Thymus (tissue), 11 donors: ENCODE results near the gene MID1. TPM values are rescaled to one million over a fixed set of nuclear protein-coding genes. Genes with fewer than 3 reads are reported as not detected.

Experiments
- DNase-seq, 9 donors: peaks; one replicate each; pipeline ENCODE4 v3.0.0-alpha.2; 2013; ENCODE audit warnings: low spot score in 9 of 9, low read depth in 6 of 9, missing footprints in 1 of 9
- H3K27ac ChIP-seq, 2 donors: one replicate each; pipeline ENCODE4 v1.5.1; 2013; ENCODE audit warnings: control low read depth in 1 of 2, low read depth in 1 of 2, low read length in 1 of 2, mild to moderate bottlenecking in 1 of 2, moderate library complexity in 1 of 2
- H3K27me3 ChIP-seq, 2 donors: one replicate each; pipeline ENCODE4 v1.5.1; 2013; ENCODE audit warnings: low read length in 1 of 2; ENCODE audit not compliant: control insufficient read depth in 2 of 2, insufficient read depth in 1 of 2
- H3K36me3 ChIP-seq, 2 donors: one replicate each; pipeline ENCODE4 v1.5.1; 2013; ENCODE audit warnings: low read length in 1 of 2, mild to moderate bottlenecking in 1 of 2, moderate library complexity in 1 of 2; ENCODE audit not compliant: control insufficient read depth in 2 of 2, insufficient read depth in 2 of 2
- H3K4me1 ChIP-seq, 2 donors: one replicate each; pipeline ENCODE4 v1.5.1; 2013; ENCODE audit warnings: low read length in 2 of 2; ENCODE audit not compliant: control insufficient read depth in 2 of 2, insufficient read depth in 2 of 2
- H3K4me3 ChIP-seq, 2 donors: one replicate each; pipeline ENCODE4 v1.5.1; 2013; ENCODE audit warnings: low read length in 2 of 2, control low read depth in 1 of 2, mild to moderate bottlenecking in 1 of 2
- H3K9me3 ChIP-seq, 2 donors: one replicate each; pipeline ENCODE4 v1.5.1; 2013; ENCODE audit warnings: low read length in 1 of 2, mild to moderate bottlenecking in 1 of 2; ENCODE audit not compliant: control insufficient read depth in 2 of 2, insufficient read depth in 1 of 2
- WGBS: extraction: QIAGEN DNeasy Blood & Tissue Kit; methylation state at CpG from one replicate; pipeline ENCODE4 v1.1.7; 2013; 5-methylcytosine and 5-hydroxymethylcytosine counted together
- polyA plus RNA-seq: library from polyadenylated mRNA; stranded (reverse); fragments of 200-250 nt; gene quantifications from one replicate; pipeline ENCODE4 v1.2.3, GENCODE V29; 2013
- total RNA-seq: library from RNA; stranded (reverse); fragments of 120-200 nt; gene quantifications from one replicate; pipeline ENCODE4 v1.2.4, GENCODE V29; 2013
- donor health status: healthy.

Gene MID1
- total and polyA plus RNA-seq, 2 donors, result 1.4 to 2.1 TPM

DNA sequence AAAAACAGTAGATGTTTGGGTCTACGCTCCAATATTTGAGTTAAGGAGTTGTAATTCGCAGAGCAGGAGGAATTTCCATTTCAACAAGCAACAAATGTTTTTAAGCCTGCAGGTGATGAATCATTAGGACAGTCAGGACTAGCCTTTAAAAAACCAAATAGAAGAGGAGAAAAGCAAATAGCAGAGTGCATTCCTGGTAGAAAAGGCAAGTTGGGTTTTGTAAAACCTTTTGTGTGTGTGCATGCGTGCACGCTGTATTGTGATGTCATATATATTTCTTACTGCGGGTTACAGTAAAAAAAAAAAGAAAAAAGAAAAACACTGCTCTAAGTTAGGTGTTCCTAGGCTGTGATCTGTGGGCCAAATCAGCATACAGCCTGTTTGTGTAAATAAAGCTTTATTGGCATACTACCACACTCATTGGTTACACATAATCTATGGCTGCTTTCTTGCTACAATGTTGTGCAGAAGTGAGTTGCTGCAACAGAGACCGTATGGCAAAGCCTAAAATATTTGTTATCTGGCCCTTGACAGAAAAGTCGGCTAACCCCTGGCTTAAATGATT is 135.6 kb downstream of the MID1 start:
- Histone ChIP-seq H3K27me3 (no peaks in the 10 kb centered on the region), H3K27ac (no peak overlapping the region), H3K4me1 (no peaks in the 10 kb centered on the region), H3K9me3 (no peaks in the 10 kb centered on the region), H3K4me3 (no peak overlapping the region), H3K36me3 (no peaks in the 10 kb centered on the region)
- DNase-seq, result no peak
- WGBS, result 94% methylated on average over 7 of the region's 7 CpGs

DNA sequence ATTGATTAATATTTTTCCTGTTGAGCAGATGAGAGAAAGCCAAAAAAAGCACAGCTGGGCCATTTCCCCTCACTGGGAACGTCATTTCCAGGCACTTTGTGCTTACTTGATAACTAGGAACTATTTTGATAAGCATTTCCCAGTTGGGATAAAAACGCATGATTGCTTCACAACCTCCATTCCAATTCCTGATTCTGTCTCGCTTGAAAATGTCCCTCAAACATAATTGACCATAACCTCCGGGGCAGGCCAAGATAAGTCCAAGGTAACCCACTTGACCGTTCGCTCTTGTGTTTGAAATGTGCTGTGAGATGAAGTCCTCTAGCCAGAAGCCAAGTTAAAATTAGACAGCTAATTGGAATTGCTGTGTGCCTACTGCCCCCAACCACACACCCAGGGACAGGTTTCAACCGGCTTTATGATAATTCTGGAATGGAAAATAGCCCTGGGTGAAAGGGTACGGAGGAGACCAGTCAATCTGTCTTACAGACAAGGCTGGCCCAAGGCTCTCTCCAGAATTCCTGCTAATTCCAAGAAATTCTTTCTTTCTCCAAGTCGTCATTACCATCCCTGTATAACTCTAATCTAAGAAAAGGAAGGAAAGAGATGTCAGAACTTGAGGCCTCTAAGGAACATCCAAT is 137.1 kb downstream of the MID1 start:
- Histone ChIP-seq H3K4me1 (no peaks in the 10 kb centered on the region), H3K36me3 (no peaks in the 10 kb centered on the region), H3K27ac (no peak overlapping the region), H3K4me3 (no peak overlapping the region), H3K27me3 (no peaks in the 10 kb centered on the region), H3K9me3 (no peaks in the 10 kb centered on the region)
- DNase-seq, result no peak
- WGBS, result 94% methylated on average over 9 of the region's 9 CpGs

DNA sequence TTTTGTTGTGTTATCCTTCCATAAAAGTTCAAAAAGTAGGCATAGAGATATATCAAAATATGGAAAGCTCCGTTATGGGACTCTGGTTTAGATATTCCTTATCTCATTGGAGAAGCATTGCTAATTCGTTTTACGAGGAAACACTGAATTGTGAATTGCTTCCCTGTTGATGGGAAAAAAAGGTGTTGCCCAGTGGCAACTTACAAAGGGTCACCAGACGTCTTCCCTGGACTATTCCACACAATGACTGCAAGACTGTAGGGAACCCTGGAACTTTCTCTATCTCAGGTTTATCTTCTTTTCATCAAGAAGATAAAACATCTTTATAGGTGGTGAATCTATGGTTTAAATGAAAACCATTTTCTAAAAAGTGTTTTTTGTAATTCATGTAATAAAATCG is 137.7 kb downstream of the MID1 start:
- no peak overlapping the region for H3K27ac ChIP-seq
- DNase-seq, result no peak
- H3K27me3 ChIP-seq, result no peaks in the 10 kb centered on the region
- H3K4me1 ChIP-seq, result no peaks in the 10 kb centered on the region
- H3K36me3 ChIP-seq, result no peaks in the 10 kb centered on the region
- no peak overlapping the region for H3K4me3 ChIP-seq
- H3K9me3 ChIP-seq, result no peaks in the 10 kb centered on the region
- 90% methylated on average over 5 of the region's 5 CpGs for WGBS

DNA sequence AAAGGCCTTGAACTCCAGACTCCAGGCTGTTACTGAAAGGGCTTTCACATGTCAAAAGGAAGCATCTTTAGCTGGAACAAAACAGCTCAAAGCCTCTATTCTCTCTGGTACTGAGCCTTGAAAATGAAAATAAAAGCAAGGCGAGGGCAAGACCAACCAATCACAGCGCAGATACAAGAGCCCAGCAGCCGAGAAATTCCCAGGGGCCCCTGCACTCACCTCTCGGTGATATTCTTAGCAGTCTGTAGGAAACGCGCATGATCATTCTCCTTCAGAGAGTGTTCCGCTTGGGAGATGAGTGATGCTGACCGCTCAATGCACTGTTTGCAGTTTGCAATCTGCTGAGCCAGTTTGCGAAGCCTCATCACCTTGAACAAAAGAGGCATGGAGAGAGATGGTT is 138.1 kb downstream of the MID1 start:
- Histone ChIP-seq H3K27me3 (no peaks in the 10 kb centered on the region), H3K4me1 (no peaks in the 10 kb centered on the region), H3K9me3 (no peaks in the 10 kb centered on the region), H3K27ac (no peak overlapping the region), H3K36me3 (no peaks in the 10 kb centered on the region), H3K4me3 (no peak overlapping the region)
- DNase-seq, result no peak
- 92% methylated on average over 9 of the region's 9 CpGs for WGBS

DNA sequence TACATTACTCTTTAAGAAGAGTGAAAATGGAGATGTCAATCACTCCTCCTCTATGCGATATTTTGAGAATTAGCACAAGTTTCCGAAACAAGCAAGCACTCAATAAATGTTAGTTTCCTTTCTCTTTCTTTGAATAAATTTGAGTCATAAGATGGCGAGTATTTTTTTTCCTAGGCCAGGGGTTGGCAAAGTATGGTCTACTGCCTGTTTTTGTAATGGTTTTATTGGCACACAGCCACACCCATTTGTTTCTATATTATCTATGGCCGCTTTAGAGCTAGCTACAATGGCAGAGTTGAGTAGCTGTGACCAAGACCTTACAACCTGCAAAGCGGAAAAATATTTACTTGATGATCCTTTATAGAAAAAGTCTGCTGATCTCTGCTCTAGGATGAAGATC is 139.5 kb downstream of the MID1 start:
- Histone ChIP-seq H3K27me3 (no peaks in the 10 kb centered on the region), H3K27ac (no peak overlapping the region), H3K36me3 (no peaks in the 10 kb centered on the region), H3K4me1 (no peaks in the 10 kb centered on the region), H3K9me3 (no peaks in the 10 kb centered on the region), H3K4me3 (no peak overlapping the region)
- DNase-seq, result no peak
- 98% methylated on average over 5 of the region's 5 CpGs for WGBS

DNA sequence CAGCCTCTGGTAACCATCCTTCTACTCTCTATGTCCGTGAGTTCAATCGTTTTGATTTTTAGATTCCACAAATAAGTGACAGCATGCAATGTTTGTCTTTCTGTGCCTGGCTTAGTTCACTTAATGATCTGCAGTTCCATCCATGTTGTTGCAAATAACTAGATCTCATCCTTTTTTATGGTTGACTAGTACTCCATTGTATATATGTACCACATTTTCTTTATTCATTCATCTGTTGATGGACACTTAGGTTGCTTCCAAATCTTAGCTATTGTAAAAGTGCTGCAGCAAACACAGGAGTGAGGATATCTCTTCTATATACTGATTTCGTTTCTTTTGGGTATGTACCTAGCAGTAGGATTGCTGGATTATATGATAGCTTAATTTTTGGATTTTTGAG is 140.9 kb downstream of the MID1 start:
- 86% methylated on average over 3 of the region's 3 CpGs for WGBS
- Histone ChIP-seq H3K27me3 (no peaks in the 10 kb centered on the region), H3K4me3 (no peak overlapping the region), H3K27ac (no peak overlapping the region), H3K36me3 (no peaks in the 10 kb centered on the region), H3K4me1 (no peaks in the 10 kb centered on the region), H3K9me3 (no peaks in the 10 kb centered on the region)
- no peak for DNase-seq

DNA sequence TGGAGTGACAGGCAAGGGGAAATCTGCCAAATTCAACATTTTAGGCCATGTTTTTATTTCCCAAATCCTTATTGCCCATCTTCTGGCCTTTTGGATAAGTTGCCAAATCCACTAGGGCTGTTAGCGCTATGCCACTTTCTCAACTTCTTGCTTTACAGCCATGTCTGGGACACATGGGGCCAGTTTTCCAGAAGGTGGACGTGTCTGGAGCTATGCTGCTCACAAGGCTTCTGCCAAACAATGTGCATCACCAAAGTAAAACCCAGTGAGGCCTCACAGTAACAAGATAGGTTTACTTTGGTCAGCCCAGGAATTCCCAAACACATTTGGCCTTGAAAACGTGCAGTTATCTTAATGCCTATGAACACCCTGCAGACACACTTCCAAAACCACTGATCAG is 142.9 kb downstream of the MID1 start:
- WGBS, result 94% methylated on average over 3 of the region's 3 CpGs
- H3K9me3 ChIP-seq, result no peaks in the 10 kb centered on the region
- no peaks in the 10 kb centered on the region for H3K4me1 ChIP-seq
- no peak for DNase-seq
- no peak overlapping the region for H3K27ac ChIP-seq
- H3K4me3 ChIP-seq, result no peak overlapping the region
- no peaks in the 10 kb centered on the region for H3K36me3 ChIP-seq
- no peaks in the 10 kb centered on the region for H3K27me3 ChIP-seq

DNA sequence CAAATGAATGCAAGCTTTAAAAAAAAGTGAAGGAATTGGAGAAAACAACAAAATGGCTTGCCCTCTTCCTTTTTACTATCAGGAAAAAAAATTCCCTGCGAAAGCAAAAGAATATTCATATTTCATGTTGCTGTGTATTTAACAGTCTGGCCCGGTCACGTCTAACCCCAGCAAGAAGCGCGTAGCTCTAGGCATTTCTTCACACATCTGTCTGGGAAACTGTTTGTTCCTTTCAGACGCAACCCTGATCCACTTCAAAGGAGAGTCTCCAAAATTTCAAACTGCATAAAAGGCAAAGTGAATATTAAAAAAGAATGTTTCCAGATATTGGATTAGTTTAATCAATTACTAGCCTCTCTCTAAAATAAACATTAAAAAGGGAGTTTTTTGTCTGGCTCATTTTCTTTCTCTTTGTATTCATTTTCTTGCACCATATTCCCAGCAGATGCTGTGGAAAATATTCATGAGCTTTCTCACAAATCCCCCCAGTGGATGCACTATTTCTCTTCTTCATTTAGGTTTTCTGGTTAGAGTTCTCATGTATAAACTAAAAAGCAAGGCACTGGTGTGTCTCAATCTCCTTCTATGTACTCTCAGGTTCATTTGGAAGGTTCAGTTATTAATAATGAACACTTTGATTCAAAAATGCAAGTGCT is 145.3 kb downstream of the MID1 start:
- Histone ChIP-seq H3K27ac (no peak overlapping the region), H3K36me3 (no peaks in the 10 kb centered on the region), H3K4me1 (no peaks in the 10 kb centered on the region), H3K9me3 (no peaks in the 10 kb centered on the region), H3K27me3 (no peaks in the 10 kb centered on the region), H3K4me3 (no peak overlapping the region)
- DNase-seq, result no peak
- WGBS, result 91% methylated on average over 6 of the region's 6 CpGs

DNA sequence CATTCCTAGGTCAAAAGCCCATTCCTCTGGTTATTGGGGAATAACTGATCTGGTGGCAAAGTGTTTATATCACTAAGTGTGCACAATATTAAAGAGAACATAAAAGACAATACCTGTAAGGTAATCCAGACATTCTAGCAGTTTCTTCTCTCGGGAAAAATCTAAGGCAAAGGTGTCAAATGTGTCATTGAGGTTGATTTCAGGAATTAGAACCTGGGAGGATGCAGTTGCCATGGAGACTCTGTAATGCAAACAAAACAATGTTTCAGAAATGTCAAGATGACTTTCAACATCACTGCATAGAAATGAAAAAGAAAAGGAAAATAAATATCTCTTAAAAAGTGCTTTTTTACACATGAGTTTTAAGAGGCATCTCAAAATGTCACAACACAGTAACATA is 145.9 kb downstream of the MID1 start:
- Histone ChIP-seq H3K4me1 (no peaks in the 10 kb centered on the region), H3K36me3 (no peaks in the 10 kb centered on the region), H3K9me3 (no peaks in the 10 kb centered on the region), H3K27me3 (no peaks in the 10 kb centered on the region), H3K27ac (no peak overlapping the region), H3K4me3 (no peak overlapping the region)
- no peak for DNase-seq
- 85% methylated on average over 1 of the region's 1 CpG for WGBS
